ENCODE data around the gene CHAF1A.

The CHAF1A gene

GRCh38 chr19:4441994-4442818 lies 39.8 kb downstream of the CHAF1A start:
- no peak for DNase-seq (ENCODE audit: low read depth in 2 of 2)

DNA sequence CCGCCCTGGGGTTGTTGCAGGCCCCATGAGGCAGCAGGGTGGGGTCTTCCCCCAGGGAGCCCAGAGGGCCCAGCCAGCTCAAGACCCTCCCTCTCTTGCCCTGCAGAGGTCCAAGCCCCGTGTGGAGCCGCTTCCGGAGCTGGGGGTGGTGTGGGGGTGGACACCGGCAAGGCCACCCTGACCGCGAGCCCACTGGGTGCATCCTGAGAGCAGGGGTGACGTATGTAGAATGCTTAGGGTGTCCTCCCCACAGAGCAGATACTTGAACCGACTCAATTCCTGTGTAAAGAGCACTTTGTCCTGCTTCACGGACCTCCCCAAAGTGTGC lies 40.3 kb downstream of the CHAF1A start:
- no peak for DNase-seq (ENCODE audit: low read depth in 2 of 2)

DNA sequence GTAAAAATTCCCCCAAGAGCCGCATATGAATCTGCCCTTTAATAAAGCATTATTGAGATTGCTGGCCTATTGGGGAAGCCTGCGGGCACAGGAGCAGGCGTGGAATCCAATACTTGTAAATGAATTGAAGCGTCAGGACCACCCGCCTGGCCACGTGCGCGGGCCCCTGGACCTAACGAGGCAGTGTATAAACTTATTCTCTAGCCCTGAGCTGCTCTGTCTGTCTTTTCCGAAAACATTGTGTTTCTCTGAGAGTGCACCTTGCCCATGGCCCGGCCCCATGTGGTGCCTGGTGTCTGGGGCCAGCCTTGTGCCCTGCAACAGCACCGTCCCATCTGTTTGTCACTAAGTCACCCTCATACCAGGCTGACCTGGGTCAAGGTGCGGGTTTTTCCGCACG lies 40.7 kb downstream of the CHAF1A start:
- no peak for DNase-seq (ENCODE audit: low read depth in 2 of 2)

DNA sequence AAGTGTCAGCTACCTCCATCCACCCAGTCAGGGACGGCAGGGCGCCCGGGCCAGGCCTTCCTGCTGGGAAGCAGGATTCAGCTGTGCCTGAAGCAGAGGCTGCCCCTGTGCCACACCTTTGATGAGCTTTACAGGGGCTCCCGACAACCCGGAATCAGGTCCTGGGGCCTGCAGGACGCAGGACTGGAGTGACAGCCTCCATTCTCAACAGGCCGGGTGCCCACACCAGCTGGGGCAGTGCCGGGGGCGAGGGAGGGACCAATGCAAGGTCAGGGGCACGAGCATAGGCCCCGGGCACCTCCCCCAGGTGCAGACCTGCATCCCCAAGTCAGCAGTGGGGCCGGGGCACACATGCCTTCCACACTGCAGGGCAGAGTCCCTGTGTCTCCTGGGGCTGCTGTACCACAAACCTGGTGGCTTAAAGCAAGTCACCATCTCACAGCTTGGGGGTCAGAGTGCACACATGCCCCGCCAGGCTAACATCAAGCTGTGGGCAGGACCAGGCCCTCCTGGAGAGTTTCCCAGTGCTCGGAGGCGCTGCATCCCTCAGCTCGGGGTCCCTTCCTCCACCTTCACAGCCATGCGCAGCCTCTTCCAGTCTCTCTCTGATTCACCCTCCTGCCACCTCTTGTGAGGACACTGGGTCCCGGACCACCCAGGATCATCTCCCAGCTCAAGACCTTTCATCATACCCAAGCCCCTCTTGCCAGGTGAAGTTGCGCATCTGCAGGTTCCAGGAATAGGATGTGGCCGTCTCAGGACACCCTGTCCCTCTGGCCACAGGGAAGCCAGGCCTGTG lies 41.7 kb downstream of the CHAF1A start:
- no peak for DNase-seq (ENCODE audit: low read depth in 2 of 2)

DNA sequence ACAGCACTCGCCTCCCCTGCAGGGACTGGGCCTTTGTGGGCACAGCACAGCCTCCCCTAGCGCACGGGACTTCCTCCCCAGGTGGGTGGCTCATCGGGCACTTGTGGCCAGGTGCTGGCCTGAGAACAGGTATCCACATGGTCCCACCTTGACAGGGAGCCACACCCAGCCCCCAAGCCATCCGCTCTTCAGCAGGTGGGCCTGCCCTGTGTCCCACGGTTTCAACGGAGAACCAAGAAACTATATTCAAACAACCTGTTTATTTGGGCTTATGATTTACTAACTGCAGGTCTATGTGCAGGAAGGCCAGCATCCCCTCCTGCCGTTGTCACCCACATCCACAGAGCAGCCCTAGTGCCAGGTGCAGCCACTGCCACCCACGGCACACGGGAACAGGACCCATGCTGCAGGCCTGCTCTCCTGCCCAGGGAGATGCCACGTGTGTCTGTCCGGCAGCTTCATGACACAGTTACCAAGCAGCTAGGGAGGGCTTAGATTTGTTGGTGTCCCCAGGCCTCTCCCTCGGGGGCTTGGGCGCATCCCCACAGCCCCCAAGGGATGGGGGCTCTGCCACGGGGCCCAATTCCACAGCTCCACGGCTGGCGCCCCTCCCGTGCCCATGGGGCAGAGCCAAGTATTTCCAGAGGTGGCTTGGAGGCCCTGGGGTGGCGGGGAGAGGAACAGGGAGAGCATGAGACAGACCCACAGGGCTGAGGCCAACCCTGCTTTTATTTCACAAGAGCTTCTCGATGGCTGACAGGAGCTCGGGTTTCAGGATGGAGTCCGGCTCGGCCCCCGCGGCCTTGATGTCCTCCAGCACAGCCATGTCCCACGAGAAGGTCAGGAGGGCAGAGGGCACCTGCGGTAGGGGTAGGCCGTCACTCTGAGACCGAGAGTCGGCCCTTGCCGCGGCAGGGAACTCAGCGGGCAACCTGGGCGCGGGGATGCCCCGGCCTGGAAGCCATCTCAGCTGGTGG lies 42.6 kb downstream of the CHAF1A start:
- DNase-seq (ENCODE audit: low read depth in 2 of 2) = no peak

DNA sequence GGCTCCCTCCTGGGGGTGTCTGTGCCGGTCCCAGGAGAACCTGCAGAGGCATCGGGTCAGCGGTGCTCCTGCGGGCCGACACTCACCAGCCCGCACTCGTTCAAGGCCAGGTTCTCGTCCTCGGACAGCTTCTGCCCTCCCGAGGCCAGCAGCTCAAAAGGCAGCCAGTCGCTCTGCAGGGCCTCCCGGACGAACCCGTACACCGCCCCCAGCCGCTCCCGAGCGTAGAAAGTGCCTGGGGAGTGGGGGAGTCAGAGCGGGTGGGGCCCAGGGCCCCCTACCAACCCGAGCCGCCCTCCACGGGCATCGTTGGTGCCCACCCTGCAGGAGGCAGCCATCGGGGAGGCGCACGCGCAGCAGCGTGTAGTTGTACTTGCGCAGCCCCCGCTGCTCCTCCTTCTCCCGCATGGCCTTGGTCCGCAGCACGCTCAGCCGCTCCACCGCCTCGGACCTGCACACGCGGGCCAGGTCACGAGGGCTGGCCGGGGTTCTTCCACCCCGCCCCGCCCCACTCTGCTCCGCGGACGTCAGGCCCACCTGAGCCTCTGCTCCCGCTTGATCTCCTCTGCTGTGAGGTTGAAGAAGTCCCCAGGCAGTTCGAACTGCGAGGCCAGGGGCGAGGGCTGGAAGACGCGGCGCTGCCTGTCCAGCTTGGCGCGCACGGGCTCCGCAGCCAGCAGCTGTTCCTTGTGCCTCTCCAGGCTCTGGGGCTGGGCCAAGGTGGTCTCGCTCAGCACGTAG lies 43.7 kb downstream of the CHAF1A start:
- no peak for DNase-seq (ENCODE audit: low read depth in 2 of 2)

- DNase-seq (ENCODE audit: low read depth in 2 of 2) = no peak
Observed at GRCh38 chr19:4446704-4447200, 44.3 kb downstream of the CHAF1A start.

DNA sequence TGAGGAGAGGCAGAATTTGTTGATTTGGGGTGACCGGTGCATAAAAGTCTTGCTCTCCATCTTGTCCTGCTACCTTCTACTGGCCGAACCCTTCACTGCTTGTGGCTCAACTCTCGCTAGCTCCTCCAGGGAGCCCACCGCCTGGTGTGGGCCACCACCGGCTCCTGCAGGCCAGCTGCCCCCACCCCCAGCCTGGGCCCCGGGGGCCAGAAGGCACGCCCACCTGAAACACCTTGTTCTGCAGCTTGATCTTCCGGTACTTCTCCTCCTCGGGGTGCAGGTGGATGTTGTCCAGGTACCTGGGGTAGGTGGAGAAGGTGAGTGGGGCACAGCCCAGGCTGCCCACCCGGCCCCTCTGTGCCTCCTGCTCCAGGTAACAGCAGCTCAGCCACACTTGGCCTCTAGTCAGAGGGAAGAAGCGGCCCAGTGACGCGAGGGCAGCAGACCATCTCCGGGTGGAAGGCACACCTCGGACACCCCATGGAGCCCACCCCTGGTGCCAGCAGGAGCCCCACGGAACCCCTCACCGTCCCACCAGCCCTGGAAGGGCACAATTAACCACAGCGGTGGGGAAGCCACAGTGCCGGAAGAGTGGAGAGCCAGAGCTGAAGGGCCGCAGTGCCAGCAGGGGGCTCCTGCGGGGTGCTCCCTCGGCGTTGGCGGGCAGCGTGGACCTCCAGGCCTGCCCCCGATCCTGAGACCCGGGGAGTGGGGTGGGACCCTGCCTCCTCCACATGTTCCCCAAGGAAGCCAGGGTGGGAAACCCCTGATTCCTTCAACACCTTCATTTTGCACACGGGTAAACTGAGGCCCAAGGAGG lies 45.1 kb downstream of the CHAF1A start:
- no peak for DNase-seq (ENCODE audit: low read depth in 2 of 2)

DNA sequence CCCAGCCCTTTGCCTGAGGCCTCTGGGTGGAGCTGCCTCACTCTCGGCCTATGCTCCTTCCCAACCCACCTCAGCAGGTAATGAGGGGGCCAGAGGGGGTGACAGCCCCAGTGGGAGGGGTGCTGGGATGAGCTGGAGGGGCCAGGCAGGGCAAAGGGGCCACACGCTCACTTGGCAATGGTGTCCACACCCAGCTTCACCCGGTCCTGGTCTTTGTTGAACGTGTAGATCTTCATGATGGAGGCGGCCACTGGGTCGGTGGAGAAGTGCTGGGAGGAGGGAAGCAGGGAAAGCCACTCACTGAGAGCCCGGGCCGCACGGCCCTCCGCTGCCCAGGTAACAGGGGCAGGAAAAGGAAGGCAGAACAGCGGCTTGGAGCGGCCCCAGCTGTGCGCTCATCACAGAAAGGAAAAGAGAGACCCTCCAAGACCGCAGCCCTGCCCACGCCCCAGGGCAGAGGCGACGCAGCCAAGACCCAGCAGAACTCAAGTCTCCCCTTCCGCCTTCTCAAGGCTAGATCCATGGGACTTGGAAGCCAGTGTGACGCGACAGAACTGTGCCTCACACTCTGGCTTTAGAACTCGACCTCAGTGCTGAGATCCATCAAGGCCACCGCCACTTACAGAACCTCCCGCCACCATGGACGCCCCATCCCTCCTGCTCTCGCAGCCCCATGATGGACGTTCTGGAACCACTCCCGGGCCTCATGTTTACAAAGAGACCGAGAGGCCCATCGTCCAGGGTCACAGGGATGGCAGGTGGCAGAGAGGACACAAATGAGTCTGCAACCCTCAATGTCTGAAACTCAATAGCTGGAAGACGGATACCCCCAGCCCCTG lies 45.9 kb downstream of the CHAF1A start:
- no peak for DNase-seq (ENCODE audit: low read depth in 2 of 2)

- no peak for DNase-seq (ENCODE audit: low read depth in 2 of 2)
Observed at GRCh38 chr19:4449022-4449638, 46.7 kb downstream of the CHAF1A start.

GRCh38 chr19:4449639-4450028 lies 47.2 kb downstream of the CHAF1A start:
- DNase-seq (ENCODE audit: low read depth in 2 of 2) = no peak

GRCh38 chr19:4452230-4452990 lies 50.0 kb downstream of the CHAF1A start:
- DNase-seq (ENCODE audit: low read depth in 2 of 2) = no peak

- no peak for DNase-seq (ENCODE audit: low read depth in 2 of 2)
Observed at GRCh38 chr19:4453232-4454179, 51.1 kb downstream of the CHAF1A start.

DNA sequence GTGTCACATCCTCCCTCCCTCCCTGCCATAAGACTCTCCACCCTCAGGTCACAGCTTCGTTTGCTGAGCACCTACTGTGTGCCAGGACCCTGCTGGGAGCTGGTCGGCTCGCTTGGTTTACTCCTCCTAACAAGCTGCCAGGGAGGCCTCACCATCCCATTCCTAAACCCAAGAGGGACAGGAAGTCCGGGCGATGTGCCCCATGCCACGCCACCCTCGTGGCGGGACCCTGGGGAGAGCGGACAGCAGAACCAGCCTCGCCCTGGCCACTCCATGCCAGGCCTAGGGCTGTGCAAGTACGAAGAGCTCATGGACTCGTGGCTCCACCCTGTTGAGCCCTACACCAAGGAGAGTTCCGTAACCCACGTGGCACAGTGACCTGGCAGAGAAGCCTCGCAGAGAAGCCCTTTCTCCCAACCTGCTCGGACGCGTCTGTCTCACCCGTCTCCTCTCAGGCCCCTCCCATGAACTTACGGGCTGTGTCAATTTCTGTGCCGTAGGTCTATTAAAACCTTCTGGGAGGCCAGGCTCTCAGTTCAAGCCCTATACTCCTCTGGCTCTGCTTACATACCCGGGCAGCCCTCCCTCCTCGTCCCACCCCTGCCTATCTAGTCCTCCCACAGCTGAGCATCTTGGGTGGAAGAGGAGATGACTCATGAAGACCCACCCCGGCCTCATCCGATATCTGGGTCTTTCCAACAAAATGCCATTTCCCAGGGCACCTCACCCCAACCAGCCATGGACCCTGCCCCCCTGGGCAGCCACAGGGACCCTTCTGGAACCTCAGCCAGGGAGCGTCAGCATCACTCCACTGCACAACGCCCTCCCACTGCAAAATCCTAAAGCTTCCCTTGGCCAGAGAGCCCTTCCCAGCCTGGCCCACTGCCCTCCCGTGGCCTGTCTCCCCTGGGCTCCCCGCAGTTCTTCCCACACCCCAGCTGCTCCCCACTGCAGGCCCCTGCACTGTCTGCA lies 52.6 kb downstream of the CHAF1A start:
- DNase-seq (ENCODE audit: low read depth in 2 of 2) = no peak

GRCh38 chr19:4455719-4456475 lies 53.5 kb downstream of the CHAF1A start:
- no peak for DNase-seq (ENCODE audit: low read depth in 2 of 2)

Measured in stimulated activated CD8-positive, alpha-beta memory T cell treated with anti-CD3 and anti-CD28 coated beads, Interleukin-15, amount 100 ng/mL, for 4 hours (primary cell).